SW 1271 (cell line): Measurements from ENCODE around the gene DDX56.
A peak's percentile ranks its signal among the peaks of the same experiment; 100 is the strongest.
"Not testable (repeated sequence)": the region's sequence is repeated elsewhere in the genome, so short reads cannot be mapped to it uniquely, and the experiment has no call there.

Experiments used
- DNase-seq, 2 experiments: peaks; one replicate each; lab custom pipeline; 2025; lab: John Stamatoyannopoulos, UW

DDX56 gene

GRCh38 chr7:44573464-44574286 lies at the start of gene DDX56:
Gene DDX56, minus strand, starts transcription at chr7:44573908. Its CDS starts 13 bp downstream, at chr7:44573895.
- peak; percentile 84 to 94 for DNase-seq

- DNase-seq: no peak
Observed at GRCh38 chr7:44622342-44623151, 48.8 kb upstream of the DDX56 start.

- no peak for DNase-seq
Observed at GRCh38 chr7:44621750-44622103, 48.0 kb upstream of the DDX56 start.

- DNase-seq: peak in 1 of 2 experiments; percentile 49
Observed at GRCh38 chr7:44621034-44621749, 47.5 kb upstream of the DDX56 start.

GRCh38 chr7:44618753-44619152 lies 45.0 kb upstream of the DDX56 start:
- no peak for DNase-seq

GRCh38 chr7:44618045-44618444 lies 44.3 kb upstream of the DDX56 start:
- DNase-seq: no peak

GRCh38 chr7:44617225-44617890 lies 43.6 kb upstream of the DDX56 start:
- DNase-seq: no peak

- DNase-seq: no peak
Observed at GRCh38 chr7:44616545-44616944, 42.8 kb upstream of the DDX56 start.

GRCh38 chr7:44615793-44616192 lies 42.1 kb upstream of the DDX56 start:
- no peak for DNase-seq

GRCh38 chr7:44615149-44615611 lies 41.5 kb upstream of the DDX56 start:
- DNase-seq: no peak

GRCh38 chr7:44609829-44610228 lies 36.1 kb upstream of the DDX56 start:
- no peak for DNase-seq

- peak in 1 of 2 experiments; percentile 10 for DNase-seq
Observed at GRCh38 chr7:44608916-44609648, 35.4 kb upstream of the DDX56 start.

GRCh38 chr7:44607141-44608068 lies 33.7 kb upstream of the DDX56 start:
- DNase-seq: no peak

GRCh38 chr7:44606341-44607140 lies 32.8 kb upstream of the DDX56 start, which contains the start of gene OGDH:
Gene OGDH, plus strand, starts transcription at chr7:44606627. Its CDS starts 17,717 bp downstream, at chr7:44624344.
- peak; percentile 84 to 96 for DNase-seq

GRCh38 chr7:44604941-44605340 lies 31.2 kb upstream of the DDX56 start:
- DNase-seq: no peak

- no peak for DNase-seq
Observed at GRCh38 chr7:44603193-44603592, 29.5 kb upstream of the DDX56 start.

GRCh38 chr7:44602576-44602910 lies 28.8 kb upstream of the DDX56 start:
- no peak for DNase-seq

- no peak for DNase-seq
Observed at GRCh38 chr7:44599222-44599621, 25.5 kb upstream of the DDX56 start.

- not testable (repeated sequence) for DNase-seq
Observed at GRCh38 chr7:44597181-44597580, 23.5 kb upstream of the DDX56 start.
